ENCODE data around the gene SH3YL1.

- TF ChIP-seq, protein P1, sequence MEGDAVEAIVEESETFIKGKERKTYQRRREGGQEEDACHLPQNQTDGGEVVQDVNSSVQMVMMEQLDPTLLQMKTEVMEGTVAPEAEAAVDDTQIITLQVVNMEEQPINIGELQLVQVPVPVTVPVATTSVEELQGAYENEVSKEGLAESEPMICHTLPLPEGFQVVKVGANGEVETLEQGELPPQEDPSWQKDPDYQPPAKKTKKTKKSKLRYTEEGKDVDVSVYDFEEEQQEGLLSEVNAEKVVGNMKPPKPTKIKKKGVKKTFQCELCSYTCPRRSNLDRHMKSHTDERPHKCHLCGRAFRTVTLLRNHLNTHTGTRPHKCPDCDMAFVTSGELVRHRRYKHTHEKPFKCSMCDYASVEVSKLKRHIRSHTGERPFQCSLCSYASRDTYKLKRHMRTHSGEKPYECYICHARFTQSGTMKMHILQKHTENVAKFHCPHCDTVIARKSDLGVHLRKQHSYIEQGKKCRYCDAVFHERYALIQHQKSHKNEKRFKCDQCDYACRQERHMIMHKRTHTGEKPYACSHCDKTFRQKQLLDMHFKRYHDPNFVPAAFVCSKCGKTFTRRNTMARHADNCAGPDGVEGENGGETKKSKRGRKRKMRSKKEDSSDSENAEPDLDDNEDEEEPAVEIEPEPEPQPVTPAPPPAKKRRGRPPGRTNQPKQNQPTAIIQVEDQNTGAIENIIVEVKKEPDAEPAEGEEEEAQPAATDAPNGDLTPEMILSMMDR (IDR thresholded peaks at IDR 0.05; ENCODE audit: borderline replicate concordance, extremely low read depth, low read length, poor library complexity, severe bottlenecking): no peak
- no peak for TF ChIP-seq EZH2 (IDR thresholded peaks at IDR 0.05; ENCODE audit: borderline replicate concordance, low read depth, low read length, severe bottlenecking)
Measured at GRCh38 chr2:273333-273732, 9.5 kb upstream of the SH3YL1 start.
